Measurements from ENCODE around the gene KCNQ1. TPM values are rescaled to one million over a fixed set of nuclear protein-coding genes. Genes with fewer than 3 reads are reported as not detected.

The KCNQ1 gene
- total and polyA plus RNA-seq, 9 of the 15 experiments (the other 6 are each of a cell fraction or from before 2014, with no cell fraction given): 0.44 TPM; not detected in 8

DNA sequence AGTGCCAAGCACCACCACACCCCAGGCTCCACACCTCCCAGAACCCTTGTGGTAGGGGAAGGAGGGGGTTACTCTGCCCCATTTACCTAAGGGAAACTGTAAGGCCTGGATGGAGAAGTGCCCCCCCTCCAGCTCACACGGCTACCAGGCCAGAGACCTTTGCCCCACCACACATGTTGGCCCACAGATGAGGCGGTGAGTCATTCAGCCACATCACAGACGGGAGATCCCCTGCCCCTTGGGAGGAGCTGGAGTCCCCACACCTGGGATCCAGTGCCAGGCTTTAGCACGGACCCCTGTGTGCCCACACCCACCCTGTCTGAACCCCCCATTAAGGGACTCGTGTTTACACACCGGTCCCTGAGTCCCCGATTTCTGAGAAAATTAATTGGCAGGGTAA lies 415.8 kb downstream of the KCNQ1 start (continued):
- TF ChIP-seq LEF1 (IDR thresholded peaks at IDR 0.05) (no peak), MCM5 (IDR thresholded peaks at IDR 0.05; ENCODE audit: low read depth) (no peak), ZNF717 (CRISPR knock-in tag; IDR thresholded peaks at IDR 0.05) (no peak), ZNF124 (CRISPR knock-in tag; IDR thresholded peaks at IDR 0.05) (no peak), CBFA2T3 (IDR thresholded peaks at IDR 0.05) (no peak), NUFIP1 (IDR thresholded peaks at IDR 0.05; ENCODE audit: partially characterized antibody) (no peak), HNRNPLL (IDR thresholded peaks at IDR 0.05; ENCODE audit: low read depth, low read length, poor library complexity, severe bottlenecking) (no peak), ZBTB5 (IDR thresholded peaks at IDR 0.05) (no peak), MED1 (CRISPR knock-in tag; IDR thresholded peaks at IDR 0.05; ENCODE audit: borderline replicate concordance) (no peak), ZNF740 (CRISPR knock-in tag; IDR thresholded peaks at IDR 0.05) (peak; percentile 85), ZNF740 (tag; IDR thresholded peaks at IDR 0.05) (no peak), TFAP4 (CRISPR knock-in tag; IDR thresholded peaks at IDR 0.05; ENCODE audit: borderline replicate concordance) (peak; percentile 38; the same call in 1 of the 2 replicates), ZNF778 (CRISPR knock-in tag; IDR thresholded peaks at IDR 0.05) (no peak), JUND (IDR thresholded peaks at IDR 0.05; ENCODE audit: borderline replicate concordance, low read depth, low read length) (peak; percentile 74), JUND (tag; IDR thresholded peaks at IDR 0.05; ENCODE audit: borderline replicate concordance, low read depth, low read length) (peak; percentile 38; the same call in 1 of the 3 replicates), ZNF197 (CRISPR knock-in tag; IDR thresholded peaks at IDR 0.05; ENCODE audit: low read depth) (no peak), SAP30 (IDR thresholded peaks at IDR 0.05; ENCODE audit: borderline replicate concordance, insufficient read depth, low read depth, low read length, poor library complexity, severe bottlenecking) (no peak), ZNF184 (CRISPR knock-in tag; IDR thresholded peaks at IDR 0.05) (no peak), FOS (IDR thresholded peaks at IDR 0.05; ENCODE audit: extremely low read depth, insufficient read length) (no peak)
